CD14-positive monocyte (primary cell): ENCODE results near the gene AFF3. TPM values are rescaled to one million over a fixed set of nuclear protein-coding genes. Genes with fewer than 3 reads are reported as not detected.
"Not testable (repeated sequence)": the region's sequence is repeated elsewhere in the genome, so short reads cannot be mapped to it uniquely, and the experiment has no call there.

Experiments
- DNase-seq, 3 donors: peaks; one replicate each; pipeline ENCODE4 v3.0.0-alpha.2; 2011 to 2022
- H2AFZ ChIP-seq: 2 replicates; pipeline ENCODE4 v1.6.0; 2012; ENCODE audit warnings: mild to moderate bottlenecking, low read depth, low read length, inconsistent platforms; ENCODE audit not compliant: insufficient read depth, poor library complexity, severe bottlenecking
- H3K27ac ChIP-seq, 2 donors: 1 replicate in 1 of 2; 2 replicates in 1 of 2; pipeline ENCODE4 v1.5.1; 2012 to 2013; ENCODE audit warnings: low read length in 2 of 2, control low read depth in 1 of 2, inconsistent platforms in 1 of 2, low read depth in 1 of 2, mild to moderate bottlenecking in 1 of 2
- H3K27me3 ChIP-seq, 2 donors: one replicate each; pipeline versions ENCODE4 v1.6.0 to v1.6.1; 2011 to 2013; ENCODE audit warnings: low read length in 2 of 2; ENCODE audit not compliant: control insufficient read depth in 2 of 2, insufficient read depth in 2 of 2
- H3K36me3 ChIP-seq, 2 donors: replicated peaks in 1 of 2; 1 replicate in 1 of 2; 2 replicates in 1 of 2; pipeline versions ENCODE4 v1.5.1 to v1.6.1; 2012 to 2013; ENCODE audit warnings: low read length in 2 of 2, control low read depth in 1 of 2, inconsistent platforms in 1 of 2, mild to moderate bottlenecking in 1 of 2; ENCODE audit not compliant: insufficient read depth in 2 of 2, control insufficient read depth in 1 of 2
- H3K4me1 ChIP-seq, 2 donors: 1 replicate in 1 of 2; 2 replicates in 1 of 2; pipeline versions ENCODE4 v1.5.1 to v1.6.1; 2012 to 2013; ENCODE audit warnings: low read length in 2 of 2, control low read depth in 1 of 2, inconsistent platforms in 1 of 2, mild to moderate bottlenecking in 1 of 2, moderate library complexity in 1 of 2; ENCODE audit not compliant: insufficient read depth in 2 of 2, control insufficient read depth in 1 of 2
- H3K4me2 ChIP-seq: replicated peaks from 2 replicates; pipeline ENCODE3; 2012; ENCODE audit warnings: low read length, moderate library complexity, mild to moderate bottlenecking; ENCODE audit not compliant: poor library complexity, severe bottlenecking; ENCODE audit errors: extremely low read depth
- H3K4me3 ChIP-seq, 3 experiments: fragments of 200-600 bp in 1 of 3; sonication (generic) in 1 of 3; replicated peaks in 1 of 3; 1 replicate in 2 of 3; 2 replicates in 1 of 3; pipeline ENCODE4 v1.5.1; 2011 to 2013; ENCODE audit warnings: low read length in 3 of 3, mild to moderate bottlenecking in 3 of 3, control low read depth in 2 of 3, low read depth in 2 of 3, inconsistent platforms in 1 of 3, moderate library complexity in 1 of 3
- H3K79me2 ChIP-seq: 2 replicates; pipeline ENCODE4 v1.6.0; 2012; ENCODE audit warnings: mild to moderate bottlenecking, control low read depth, inconsistent platforms, low read length, moderate library complexity; ENCODE audit not compliant: insufficient read depth
- H3K9ac ChIP-seq: 2 replicates; pipeline ENCODE4 v1.6.0; 2017; ENCODE audit warnings: low read length, mild to moderate bottlenecking; ENCODE audit not compliant: insufficient read depth, poor library complexity, severe bottlenecking
- H3K9me3 ChIP-seq, 2 donors: replicated peaks in 1 of 2; 1 replicate in 1 of 2; 2 replicates in 1 of 2; pipeline versions ENCODE4 v1.5.1 to v1.6.1; 2012 to 2013; ENCODE audit warnings: low read length in 2 of 2, control low read depth in 1 of 2; ENCODE audit not compliant: control insufficient read depth in 1 of 2, insufficient read depth in 1 of 2
- H4K20me1 ChIP-seq: 2 replicates; pipeline ENCODE4 v1.6.0; 2012; ENCODE audit warnings: mild to moderate bottlenecking, low read length, control low read depth, moderate library complexity; ENCODE audit not compliant: insufficient read depth
- H3K27ac Mint-ChIP-seq, 7 donors: one replicate each; pipeline ENCODE4 v1.8.0; 2020; ENCODE audit warnings: mild to moderate bottlenecking in 7 of 7, mixed read lengths in 7 of 7, moderate library complexity in 6 of 7, inconsistent platforms in 2 of 7
- H3K27me3 Mint-ChIP-seq, 3 donors: one replicate each; pipeline ENCODE4 v1.8.0; 2021 to 2022; ENCODE audit warnings: low read depth in 3 of 3, mild to moderate bottlenecking in 3 of 3, mixed read lengths in 3 of 3, moderate library complexity in 3 of 3, inconsistent platforms in 1 of 3
- H3K36me3 Mint-ChIP-seq, 2 donors: one replicate each; pipeline ENCODE4 v1.8.0; 2020; ENCODE audit warnings: mixed read lengths in 2 of 2, inconsistent platforms in 1 of 2, mild to moderate bottlenecking in 1 of 2
- H3K4me1 Mint-ChIP-seq: one replicate; pipeline ENCODE4 v1.8.0; 2020; ENCODE audit warnings: mild to moderate bottlenecking, mixed read lengths
- H3K4me3 Mint-ChIP-seq, 2 donors: one replicate each; pipeline ENCODE4 v1.8.0; 2020; ENCODE audit warnings: mild to moderate bottlenecking in 2 of 2, mixed read lengths in 2 of 2, moderate library complexity in 1 of 2
- H3K9me3 Mint-ChIP-seq, 7 donors: one replicate each; pipeline ENCODE4 v1.8.0; 2020 to 2022; ENCODE audit warnings: mixed read lengths in 7 of 7, mild to moderate bottlenecking in 6 of 7, moderate library complexity in 6 of 7, inconsistent platforms in 2 of 7
- WGBS: methylation state at CpG from one replicate; pipeline ENCODE4 v1.1.5; 2013; ENCODE audit warnings: missing lambda C conversion rate; ENCODE audit not compliant: insufficient coverage; 5-methylcytosine and 5-hydroxymethylcytosine counted together
- intact Hi-C, 2 donors: fragments of 100-400 bp; cut with micrococcal nuclease; formaldehyde crosslinking; loops; one replicate each; pipeline versions ENCODE4 v1.15.0 to v1.15.1; 2023
- polyA plus RNA-seq, 3 donors: library from polyadenylated mRNA; depleted of rRNA in 1 of 3; unstranded in 2 of 3; stranded (reverse) in 1 of 3; fragments of 300-500 nt in 2 of 3; fragments of >200 nt in 1 of 3; fragmentation: Illumina TruSeq in 2 of 3; gene quantifications; 1 replicate in 2 of 3; 2 replicates in 1 of 3; pipeline ENCODE4 v1.2.3, GENCODE V29; 2012 to 2021

The AFF3 gene
- polyA plus RNA-seq, 3 donors, result 0.17 to 4.1 (median 0.49) TPM

- H2AFZ ChIP-seq, H3K9me3 Mint-ChIP-seq, H3K27ac Mint-ChIP-seq, H3K79me2 ChIP-seq, H3K27ac ChIP-seq, H3K4me2 ChIP-seq, H3K27me3 ChIP-seq, H3K4me3 Mint-ChIP-seq, H3K4me1 ChIP-seq, intact Hi-C loops, H3K9me3 ChIP-seq, H3K9ac ChIP-seq, H3K36me3 Mint-ChIP-seq, H3K36me3 ChIP-seq, H4K20me1 ChIP-seq, H3K4me3 ChIP-seq, H3K27me3 Mint-ChIP-seq, H3K4me1 Mint-ChIP-seq, DNase-seq: not testable (repeated sequence)
- WGBS, result 100% methylated on average over 3 of the region's 8 CpGs
These were observed 50.6 kb downstream of the AFF3 start for GRCh38 chr2:100091807-100092206.

DNA sequence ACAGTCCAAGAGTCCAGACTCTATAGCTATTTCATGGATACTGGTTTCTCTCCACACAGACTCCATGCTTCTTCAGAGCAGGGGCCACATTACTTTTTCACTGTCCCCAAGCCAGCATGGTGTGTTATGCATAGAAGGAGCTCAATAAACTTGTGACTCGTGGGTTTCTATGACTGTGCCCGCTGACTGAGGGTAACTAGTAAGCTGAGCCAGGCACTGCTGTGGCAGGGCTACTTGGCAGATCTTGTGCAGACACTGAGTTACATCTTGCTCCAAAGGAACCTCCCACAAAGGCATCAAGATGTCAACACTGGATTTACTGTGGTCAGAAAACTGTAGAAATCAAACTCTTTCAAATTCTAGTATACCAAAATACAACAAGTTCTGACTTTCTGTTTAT is 56.6 kb downstream of the AFF3 start:
- H3K27ac Mint-ChIP-seq, H4K20me1 ChIP-seq, H3K4me3 Mint-ChIP-seq, H3K4me1 ChIP-seq, H3K36me3 Mint-ChIP-seq, H3K27ac ChIP-seq, H3K27me3 ChIP-seq, intact Hi-C loops, H3K79me2 ChIP-seq, H2AFZ ChIP-seq, H3K36me3 ChIP-seq, H3K9ac ChIP-seq, DNase-seq, H3K4me3 ChIP-seq, H3K4me2 ChIP-seq, H3K27me3 Mint-ChIP-seq, H3K9me3 Mint-ChIP-seq, H3K9me3 ChIP-seq, H3K4me1 Mint-ChIP-seq: not testable (repeated sequence)
- WGBS, result no CpG with 5 or more reads among the region's 2 CpGs

DNA sequence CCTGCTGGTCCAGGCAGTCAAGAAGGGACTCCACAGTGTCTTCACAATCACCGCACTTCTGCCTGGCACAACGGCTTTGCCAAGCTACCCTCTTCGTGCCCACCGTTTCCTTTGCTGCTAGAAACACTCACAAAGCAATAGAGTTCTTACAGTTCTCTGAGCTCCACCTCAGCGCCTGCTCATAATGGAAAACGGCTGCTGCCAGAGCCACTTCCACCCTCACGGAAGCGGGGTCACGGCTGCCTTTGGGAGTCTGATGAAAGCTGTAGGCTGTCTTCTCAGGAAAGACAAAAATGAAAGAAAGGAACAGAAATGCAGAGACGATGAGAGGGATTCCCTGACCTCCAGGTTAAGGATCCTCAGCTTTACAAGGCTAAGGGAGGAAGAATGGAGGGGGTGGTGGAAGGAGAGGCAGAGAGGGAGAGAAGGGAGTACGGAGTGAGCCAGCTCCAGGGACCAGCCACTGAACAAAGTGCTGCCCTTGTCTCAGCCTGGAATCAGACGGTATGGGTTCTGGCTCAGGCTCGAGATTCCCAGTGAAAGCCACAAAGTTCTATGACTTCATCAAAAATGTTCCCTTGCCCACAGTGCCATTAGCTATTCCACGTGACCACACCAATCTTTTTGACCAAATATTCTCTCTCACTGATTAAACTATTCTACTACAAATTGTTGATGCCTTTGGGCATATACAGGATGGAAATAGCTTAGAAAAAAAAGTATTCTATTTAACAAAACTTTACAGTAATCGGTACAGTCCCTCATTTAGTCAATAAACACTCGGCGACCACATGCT is 58.8 kb downstream of the AFF3 start:
- H3K27me3 Mint-ChIP-seq, H3K4me1 ChIP-seq, H3K4me1 Mint-ChIP-seq, H3K79me2 ChIP-seq, DNase-seq, H3K27ac Mint-ChIP-seq, H3K4me3 Mint-ChIP-seq, H3K4me3 ChIP-seq, H3K27me3 ChIP-seq, H3K4me2 ChIP-seq, H3K27ac ChIP-seq, H2AFZ ChIP-seq, H4K20me1 ChIP-seq, intact Hi-C loops, H3K9me3 Mint-ChIP-seq, H3K9ac ChIP-seq, H3K36me3 ChIP-seq, H3K9me3 ChIP-seq: not testable (repeated sequence)
- H3K36me3 Mint-ChIP-seq, result peaks cover 3 to 11% of the 10 kb centered on the region in 2 donors
- WGBS, result 94% methylated on average over 2 of the region's 17 CpGs

GRCh38 chr2:100082302-100082978 is 60.0 kb downstream of the AFF3 start:
- H3K36me3 Mint-ChIP-seq, result peaks cover 3 to 11% of the 10 kb centered on the region in 2 donors
- WGBS, result no CpG with 5 or more reads among the region's 1 CpG

More at GRCh38 chr2:100082302-100082978, 60.0 kb downstream of the AFF3 start:
- H3K9me3 Mint-ChIP-seq, H2AFZ ChIP-seq, H3K9me3 ChIP-seq, H3K27me3 ChIP-seq, H3K27ac ChIP-seq, H3K36me3 ChIP-seq, H3K27ac Mint-ChIP-seq, H3K4me1 Mint-ChIP-seq, H3K9ac ChIP-seq, DNase-seq, H4K20me1 ChIP-seq, H3K4me1 ChIP-seq, H3K4me3 ChIP-seq, H3K4me2 ChIP-seq, H3K4me3 Mint-ChIP-seq, H3K79me2 ChIP-seq, H3K27me3 Mint-ChIP-seq, intact Hi-C loops: not testable (repeated sequence)
